Uterus (tissue), 4 donors: ENCODE results near the gene SRRM1. TPM values are rescaled to one million over a fixed set of nuclear protein-coding genes. Genes with fewer than 3 reads are reported as not detected.
A peak's percentile ranks its signal among the peaks of the same experiment; 100 is the strongest.

ENCODE experiments used
- DNase-seq, 2 donors: peaks; one replicate each; pipeline ENCODE4 v3.0.0-alpha.2; 2019 to 2020
- H3K27ac ChIP-seq, 2 donors: fragments of 200-600 bp; sonication (generic); 1 replicate in 1 of 2; 2 replicates in 1 of 2; pipeline ENCODE4 v1.5.1; 2016 to 2018
- H3K27me3 ChIP-seq, 2 donors: fragments of 200-600 bp; sonication (generic); one replicate each; pipeline ENCODE4 v1.5.1; 2018 to 2019; ENCODE audit warnings: control low read depth in 1 of 2
- H3K36me3 ChIP-seq, 2 donors: fragments of 200-600 bp; sonication (generic); one replicate each; pipeline ENCODE4 v1.5.1; 2019; ENCODE audit warnings: control low read depth in 1 of 2
- H3K4me1 ChIP-seq, 2 donors: fragments of 200-600 bp; sonication (generic); one replicate each; pipeline ENCODE4 v1.5.1; 2018 to 2019; ENCODE audit warnings: control low read depth in 1 of 2
- H3K4me3 ChIP-seq, 2 donors: fragments of 200-600 bp; sonication (generic); 1 replicate in 1 of 2; 2 replicates in 1 of 2; pipeline ENCODE4 v1.5.1; 2018 to 2019; ENCODE audit warnings: mild to moderate bottlenecking in 1 of 2
- H3K9me3 ChIP-seq, 2 donors: fragments of 200-600 bp; sonication (generic); one replicate each; pipeline ENCODE4 v1.5.1; 2019; ENCODE audit warnings: control low read depth in 1 of 2
- POLR2A ChIP-seq, 2 donors: fragments of 450-650 bp; IDR thresholded peaks; one replicate each; pipeline ENCODE4 v1.6.1; 2016; ENCODE audit warnings: antibody characterized with exemption in 2 of 2, mild to moderate bottlenecking in 1 of 2, moderate library complexity in 1 of 2
- intact Hi-C: fragments of 100-400 bp; cut with DNase I; formaldehyde crosslinking; loops from one replicate; pipeline ENCODE4 v1.15.1; 2023; ENCODE audit warnings: low total_unique reads
- total RNA-seq, 4 donors: library from RNA; depleted of rRNA in 3 of 4; stranded (reverse); fragments of >200 nt in 3 of 4; gene quantifications; one replicate each; pipeline versions ENCODE4 v1.1.0 to v1.2.4, GENCODE V29; 2014 to 2023
- TF ChIP-seq, protein P1 (sequence below), 4 experiments: fragments of 200-600 bp in 2 of 4; fragments of 450-650 bp in 2 of 4; sonication (generic) in 2 of 4; IDR thresholded peaks; one replicate each; pipeline ENCODE4 v1.5.1; 2016 to 2019; ENCODE audit warnings: antibody characterized with exemption in 4 of 4, mild to moderate bottlenecking in 2 of 4, moderate library complexity in 1 of 4
- donor health status: DM: yes; HTN: yes; CAD: no.

SRRM1 gene
- total RNA-seq, 4 donors from 2014 or later: 92.6 to 177 (median 129) TPM

DNA sequence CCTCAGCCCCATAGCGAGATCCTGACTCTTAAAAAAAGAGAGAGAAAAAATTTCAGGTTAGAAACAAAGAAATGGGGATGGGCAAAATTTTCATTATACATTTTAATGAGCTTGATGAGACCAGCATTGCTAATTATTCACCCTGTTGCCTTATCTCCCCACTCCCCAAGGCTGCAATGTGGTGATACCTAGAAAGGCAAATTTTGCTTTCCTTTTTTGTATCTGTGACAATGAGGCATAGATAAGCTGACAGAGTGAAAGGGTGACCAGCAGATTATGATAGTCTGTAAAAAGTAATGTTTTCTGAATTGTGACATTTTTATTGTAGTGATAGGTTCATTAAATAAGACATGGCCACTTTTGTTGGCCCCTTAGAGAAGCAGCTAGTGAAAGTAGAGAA lies 12.9 kb downstream of the SRRM1 start:
- Histone ChIP-seq H3K27me3 (no peaks in the 10 kb centered on the region), H3K4me3 (no peak overlapping the region), H3K36me3 (no peaks in the 10 kb centered on the region), H3K27ac (no peak overlapping the region), H3K4me1 (no peaks in the 10 kb centered on the region), H3K9me3 (no peaks in the 10 kb centered on the region)
- TF ChIP-seq, protein P1, sequence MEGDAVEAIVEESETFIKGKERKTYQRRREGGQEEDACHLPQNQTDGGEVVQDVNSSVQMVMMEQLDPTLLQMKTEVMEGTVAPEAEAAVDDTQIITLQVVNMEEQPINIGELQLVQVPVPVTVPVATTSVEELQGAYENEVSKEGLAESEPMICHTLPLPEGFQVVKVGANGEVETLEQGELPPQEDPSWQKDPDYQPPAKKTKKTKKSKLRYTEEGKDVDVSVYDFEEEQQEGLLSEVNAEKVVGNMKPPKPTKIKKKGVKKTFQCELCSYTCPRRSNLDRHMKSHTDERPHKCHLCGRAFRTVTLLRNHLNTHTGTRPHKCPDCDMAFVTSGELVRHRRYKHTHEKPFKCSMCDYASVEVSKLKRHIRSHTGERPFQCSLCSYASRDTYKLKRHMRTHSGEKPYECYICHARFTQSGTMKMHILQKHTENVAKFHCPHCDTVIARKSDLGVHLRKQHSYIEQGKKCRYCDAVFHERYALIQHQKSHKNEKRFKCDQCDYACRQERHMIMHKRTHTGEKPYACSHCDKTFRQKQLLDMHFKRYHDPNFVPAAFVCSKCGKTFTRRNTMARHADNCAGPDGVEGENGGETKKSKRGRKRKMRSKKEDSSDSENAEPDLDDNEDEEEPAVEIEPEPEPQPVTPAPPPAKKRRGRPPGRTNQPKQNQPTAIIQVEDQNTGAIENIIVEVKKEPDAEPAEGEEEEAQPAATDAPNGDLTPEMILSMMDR (IDR thresholded peaks at IDR 0.05): no peak
- no peak for TF ChIP-seq POLR2A (IDR thresholded peaks at IDR 0.05)
- no peak for DNase-seq
- intact Hi-C loops: no loop called here

DNA sequence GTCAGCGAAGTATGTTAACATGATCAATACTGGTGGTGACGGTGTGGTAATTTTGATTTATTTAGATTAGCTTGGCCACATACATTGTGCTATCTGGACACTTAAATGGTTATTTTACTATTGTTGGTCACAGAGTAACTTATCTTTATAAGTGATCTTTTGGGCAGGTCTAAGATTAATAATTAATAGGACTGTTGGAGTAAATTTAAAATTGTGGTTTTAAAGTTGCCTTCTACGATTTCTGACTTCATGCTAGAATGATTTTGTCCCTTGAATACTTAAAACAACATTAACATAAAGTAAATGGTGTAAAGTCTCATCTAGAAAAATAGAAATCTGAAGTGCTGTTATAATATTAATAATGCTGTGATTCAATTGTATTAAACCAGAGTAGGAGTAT lies 14.7 kb downstream of the SRRM1 start:
- H3K4me1 ChIP-seq: no peaks in the 10 kb centered on the region
- H3K36me3 ChIP-seq: no peaks in the 10 kb centered on the region
- TF ChIP-seq, protein P1 (IDR thresholded peaks at IDR 0.05): no peak
- no peak for TF ChIP-seq POLR2A (IDR thresholded peaks at IDR 0.05)
- intact Hi-C loops: no loop called here
- no peak overlapping the region for H3K27ac ChIP-seq
- H3K4me3 ChIP-seq: no peak overlapping the region
- DNase-seq: no peak
- H3K27me3 ChIP-seq: no peaks in the 10 kb centered on the region
- no peaks in the 10 kb centered on the region for H3K9me3 ChIP-seq

DNA sequence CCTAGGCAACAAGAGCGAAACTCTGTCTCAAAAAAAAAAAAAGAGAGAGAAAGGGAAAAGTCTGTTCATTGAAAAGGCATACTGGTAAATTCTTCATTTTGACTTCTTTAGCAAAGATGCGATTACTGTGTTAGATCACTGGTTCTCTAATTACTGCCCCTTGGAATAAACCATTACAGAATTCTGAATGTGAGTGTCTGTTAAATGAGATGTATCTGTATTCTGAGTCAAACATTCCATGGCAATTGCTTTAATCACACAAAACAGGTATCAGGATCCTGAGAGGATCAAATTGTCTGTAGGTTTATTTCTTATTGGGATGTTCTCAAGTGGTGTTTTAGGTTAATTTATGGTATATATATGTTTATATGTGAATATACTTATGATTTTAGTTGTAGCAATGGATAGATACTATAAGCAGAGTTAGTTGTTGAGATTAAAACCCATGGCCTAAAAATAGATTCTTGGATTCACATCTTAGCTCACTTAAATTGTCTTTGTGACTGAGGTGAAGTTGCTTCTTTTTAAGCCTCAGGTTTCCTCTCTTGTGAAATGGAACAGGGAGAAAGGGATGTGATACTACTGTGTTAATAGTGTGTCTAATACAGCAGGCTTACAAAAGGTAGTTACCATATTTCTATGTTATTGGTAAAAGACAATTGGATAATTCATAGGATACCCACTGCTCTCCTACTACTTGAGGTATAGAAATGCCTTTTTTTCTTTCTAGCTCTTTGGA lies 16.2 kb downstream of the SRRM1 start:
- intact Hi-C loops: no loop called here
- no peaks in the 10 kb centered on the region for H3K4me1 ChIP-seq
- no peaks in the 10 kb centered on the region for H3K9me3 ChIP-seq
- no peak overlapping the region for H3K27ac ChIP-seq
- H3K36me3 ChIP-seq: no peaks in the 10 kb centered on the region
- no peak overlapping the region for H3K4me3 ChIP-seq
- no peak for DNase-seq
- H3K27me3 ChIP-seq: no peaks in the 10 kb centered on the region
- no peak for TF ChIP-seq POLR2A (IDR thresholded peaks at IDR 0.05)
- TF ChIP-seq, protein P1 (IDR thresholded peaks at IDR 0.05): no peak

DNA sequence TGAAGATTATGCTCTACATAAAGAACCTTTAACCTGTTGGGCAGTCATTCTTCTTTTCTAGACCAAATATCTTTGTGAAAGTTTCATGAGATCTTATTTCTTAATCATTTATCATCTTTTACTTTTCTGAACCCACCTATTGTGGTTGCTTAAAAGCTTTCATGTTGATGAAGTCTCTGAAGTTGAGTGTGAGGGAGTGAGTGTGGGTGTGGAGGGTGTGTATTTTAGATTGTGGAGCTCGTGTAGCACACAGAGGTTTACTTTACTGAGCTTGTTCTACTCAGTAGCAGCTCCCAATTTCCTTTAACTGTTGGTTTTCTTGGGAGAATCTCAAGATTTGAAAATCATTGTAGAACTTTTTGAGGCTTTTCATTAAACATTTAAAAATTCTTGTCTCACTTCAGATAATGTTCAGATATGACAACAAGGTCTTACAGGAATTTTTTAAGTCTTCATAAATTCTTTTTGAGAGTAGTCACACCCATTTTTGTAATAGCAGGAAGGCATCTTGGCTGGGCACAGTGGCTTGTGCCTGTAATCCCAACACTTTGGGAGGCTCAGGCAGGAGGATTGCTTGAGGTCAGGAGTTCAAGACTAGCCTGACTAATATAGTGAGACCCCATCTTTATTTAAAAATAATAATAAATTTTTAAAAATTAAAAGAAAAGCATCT lies 17.0 kb downstream of the SRRM1 start:
- no peak for DNase-seq
- Histone ChIP-seq H3K36me3 (no peaks in the 10 kb centered on the region), H3K4me3 (no peak overlapping the region), H3K27ac (peak overlapping the region in 1 of 2 donors; percentile 14), H3K4me1 (no peaks in the 10 kb centered on the region), H3K27me3 (no peaks in the 10 kb centered on the region), H3K9me3 (no peaks in the 10 kb centered on the region)
- intact Hi-C loops: no loop called here
- TF ChIP-seq, protein P1 (IDR thresholded peaks at IDR 0.05): no peak
- no peak for TF ChIP-seq POLR2A (IDR thresholded peaks at IDR 0.05)

DNA sequence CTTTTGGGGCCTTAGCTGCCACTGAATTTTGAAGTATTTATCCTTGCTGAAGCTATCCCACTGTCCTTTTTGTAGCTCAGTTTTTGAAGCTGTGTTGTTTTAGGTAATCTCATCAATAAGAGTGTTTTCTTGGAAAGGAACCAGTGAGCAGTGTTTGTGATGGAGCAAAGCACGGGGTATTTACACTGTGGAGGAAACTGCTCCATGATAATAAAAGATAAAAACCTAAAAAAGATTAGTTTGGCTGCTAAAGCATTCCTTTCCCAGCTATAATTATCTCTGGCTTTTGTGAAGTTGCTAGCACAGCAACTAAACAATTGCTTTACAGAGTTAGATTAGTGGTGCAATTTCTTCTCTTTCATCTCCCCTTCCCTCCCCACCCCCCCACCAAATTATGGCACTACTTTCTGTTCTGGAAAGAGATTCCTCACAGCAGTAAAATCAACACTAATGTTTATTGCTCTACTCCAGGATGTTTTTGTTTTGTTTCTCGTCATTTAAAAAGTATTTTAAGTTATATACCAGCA lies 21.5 kb downstream of the SRRM1 start:
- no peaks in the 10 kb centered on the region for H3K4me1 ChIP-seq
- TF ChIP-seq POLR2A (IDR thresholded peaks at IDR 0.05): no peak
- TF ChIP-seq, protein P1 (IDR thresholded peaks at IDR 0.05): no peak
- no peaks in the 10 kb centered on the region for H3K36me3 ChIP-seq
- H3K27me3 ChIP-seq: no peaks in the 10 kb centered on the region
- H3K27ac ChIP-seq: no peak overlapping the region
- H3K9me3 ChIP-seq: no peaks in the 10 kb centered on the region
- no peak for DNase-seq
- intact Hi-C loops: no loop called here
- no peak overlapping the region for H3K4me3 ChIP-seq
